RWPE1 (cell line): Measurements from ENCODE around the gene BLTP3A.

Experiments
- CTCF ChIA-PET: fragments of 350-600 bp; sonication (Branson Sonifier 250); formaldehyde crosslinking; extraction: SDS; loops from one replicate; lab custom pipeline; 2021; lab: Yijun Ruan, JAX
- POLR2A ChIA-PET: fragments of 400-600 bp; formaldehyde crosslinking; extraction: SDS; loops from one replicate; lab custom pipeline; 2020; ENCODE audit warnings: antibody characterized with exemption; ENCODE audit not compliant: low non-redundant PET; lab: Yijun Ruan, JAX
- DNase-seq: peaks from one replicate; pipeline ENCODE4 v3.0.0; 2012; ENCODE audit warnings: low spot score
- H3K27ac ChIP-seq: fragments of 450-650 bp; 2 replicates; pipeline ENCODE4 v1.5.1; 2017
- CTCF ChIP-seq: fragments of 450-650 bp; conservative IDR thresholded peaks from 2 replicates; pipeline ENCODE4 v1.5.1; 2017; ENCODE audit warnings: low read depth, mild to moderate bottlenecking

BLTP3A gene

GRCh38 chr6:34788111-34788510 lies 3.8 kb upstream of the BLTP3A start:
- ChIA-PET CTCF (no interaction called here), POLR2A (no interaction called here)
- H3K27ac ChIP-seq = no peak overlapping the region
- no peak for TF ChIP-seq CTCF
- no peak for DNase-seq

GRCh38 chr6:34791164-34791700 lies 651 bp upstream of the BLTP3A start:
- ChIA-PET POLR2A (interaction anchor here (1.2 kb wide), 1 partner anchor 46 kb away, joined by 4 read pairs; no protein-coding TSS in a partner anchor), CTCF (interaction anchor here (0.6 to 1.4 kb wide), 5 partner anchors 8 to 629 kb away, joined by 3 to 9 read pairs (median 4); no protein-coding TSS in a partner anchor)
- peak; percentile 23; the same call in 1 of the 2 replicates for TF ChIP-seq CTCF
- no peak for DNase-seq
- H3K27ac ChIP-seq = peak overlapping the region; percentile 81

- CTCF ChIA-PET = interaction anchor here (0.6 to 1.4 kb wide), 3 partner anchors 26 to 414 kb away, joined by 3 to 9 read pairs (median 4); no protein-coding TSS in a partner anchor
- POLR2A ChIA-PET = no interaction called here
- peak; percentile 66 for DNase-seq
Observed at GRCh38 chr6:34792605-34793500, 970 bp downstream of the BLTP3A start.

GRCh38 chr6:34793877-34794276 lies 2.0 kb downstream of the BLTP3A start:
- POLR2A ChIA-PET = no interaction called here
- CTCF ChIA-PET = no interaction called here
- DNase-seq = no peak
- no peak for TF ChIP-seq CTCF
- H3K27ac ChIP-seq = no peak overlapping the region

More at GRCh38 chr6:34792605-34793500, 970 bp downstream of the BLTP3A start:
- no peak for TF ChIP-seq CTCF
- H3K27ac ChIP-seq = peak overlapping the region; percentile 81

- ChIA-PET POLR2A (interaction anchor here (0.5 kb wide), 1 partner anchor 678 kb away, joined by 3 read pairs; no protein-coding TSS in a partner anchor), CTCF (no interaction called here)
- no peak for TF ChIP-seq CTCF
- no peak overlapping the region for H3K27ac ChIP-seq
- DNase-seq = no peak
Observed at GRCh38 chr6:34795836-34796425, 4.0 kb downstream of the BLTP3A start.

- no peak for TF ChIP-seq CTCF
- no peak for DNase-seq
- ChIA-PET CTCF (no interaction called here), POLR2A (interaction anchor here (0.7 kb wide), 1 partner anchor 90 kb away, joined by 4 read pairs; no protein-coding TSS in a partner anchor)
- H3K27ac ChIP-seq = no peak overlapping the region
Observed at GRCh38 chr6:34798057-34798456, 6.2 kb downstream of the BLTP3A start.
